ENCODE results near the gene FDPS. TPM values are rescaled to one million over a fixed set of nuclear protein-coding genes. Genes with fewer than 3 reads are reported as not detected.
A peak's percentile ranks its signal among the peaks of the same experiment; 100 is the strongest.
"Not testable (repeated sequence)": the region's sequence is repeated elsewhere in the genome, so short reads cannot be mapped to it uniquely, and the experiment has no call there.

Gene FDPS
- total RNA-seq, 5 donors from 2014 or later (not counting 1 experiment from before 2014, with no cell fraction given): 66.7 to 100 (median 93.0) TPM

DNA sequence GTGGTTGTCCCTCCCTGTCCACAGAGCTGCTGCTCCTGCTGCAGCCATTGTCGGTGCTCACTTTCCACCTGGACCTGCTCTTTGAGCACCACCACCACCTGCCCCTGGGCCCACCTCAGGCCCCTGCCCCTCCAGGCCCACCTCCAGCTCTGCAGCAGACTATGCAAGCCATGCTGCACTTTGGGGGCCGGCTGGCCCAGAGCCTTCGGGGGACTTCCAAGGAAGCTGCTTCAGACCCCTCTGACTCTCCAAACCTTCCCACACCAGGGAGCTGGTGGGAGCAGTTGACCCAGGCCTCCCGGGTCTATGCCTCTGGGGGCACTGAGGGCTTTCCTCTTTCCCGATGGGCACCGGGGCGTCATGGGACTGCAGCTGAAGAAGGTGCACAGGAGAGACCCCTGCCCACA, 18.0 kb downstream of the FDPS start:
- no peaks in the 10 kb centered on the region for H3K27me3 Mint-ChIP-seq
- no peak overlapping the region for H3K27ac Mint-ChIP-seq
- DNase-seq (peak in 1 of 35 experiments; percentile 15), ATAC-seq (replicated peaks in 1 of 4) (no peak)
- no peak overlapping the region for H3K4me3 ChIP-seq (ENCODE audit: control insufficient read depth in 1 of 2, extremely low read depth in 1 of 2, low read length in 1 of 2)
- peak overlapping the region; percentile 18 for H3K27ac ChIP-seq (ENCODE audit: low read length)
- peak overlapping the region in 1 of 3 donors; percentile 89 for H3K4me3 Mint-ChIP-seq
- H3K9me3 Mint-ChIP-seq: no peaks in the 10 kb centered on the region
- 96% methylated on average over 7 of the region's 7 CpGs for WGBS (ENCODE audit: insufficient coverage)
- peaks cover 3 to 29% of the 10 kb centered on the region in 2 experiments for H3K4me1 ChIP-seq (ENCODE audit: control insufficient read depth in 1 of 2, extremely low read depth in 1 of 2, insufficient read depth in 2 of 2, low read length in 2 of 2)
- ChIA-PET POLR2A (no interaction called here), CTCF (interaction anchor here in 1 of 2 donors (0.9 kb wide), 1 partner anchor 77 kb away, joined by 4 read pairs; no protein-coding TSS in a partner anchor)
- H3K36me3 Mint-ChIP-seq: peaks cover 9% of the 10 kb centered on the region
- peaks cover 3 to 19% of the 10 kb centered on the region in 2 donors for H3K36me3 ChIP-seq (ENCODE audit: control insufficient read depth in 2 of 2, extremely low read depth in 1 of 2, insufficient read depth in 1 of 2, low read length in 1 of 2)
- H3K9me3 ChIP-seq: no peaks in the 10 kb centered on the region
- peaks cover 14 to 18% (median 14%) of the 10 kb centered on the region in 3 donors for H3K4me1 Mint-ChIP-seq
- H3K27me3 ChIP-seq (replicated peaks in 1 of 2; ENCODE audit: control insufficient read depth in 2 of 2, extremely low read depth in 1 of 2, insufficient read depth in 2 of 2, low read length in 1 of 2): peaks cover 0 to 2% of the 10 kb centered on the region in 2 experiments

DNA sequence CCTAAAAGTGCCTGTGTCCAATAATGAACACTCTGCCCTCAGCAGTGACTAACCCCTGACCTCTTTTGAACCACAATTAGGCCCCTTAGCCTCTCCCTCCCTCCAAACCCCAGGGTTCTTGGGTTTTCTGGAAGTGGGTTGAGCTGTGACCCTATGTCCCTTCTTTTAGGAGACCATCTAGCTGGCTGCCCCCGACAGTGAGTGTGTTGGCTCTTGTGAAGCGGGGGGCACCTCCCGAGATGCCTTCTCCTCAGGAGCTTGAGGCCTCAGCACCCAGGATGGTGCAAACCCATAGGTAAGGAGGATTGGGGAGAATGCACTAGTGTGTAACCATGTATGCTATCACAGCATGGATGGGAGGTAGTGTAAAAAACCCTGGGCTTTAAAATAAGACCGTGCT, 19.3 kb downstream of the FDPS start:
- Histone ChIP-seq H3K27ac (ENCODE audit: low read length) (no peak overlapping the region), H3K4me1 (ENCODE audit: control insufficient read depth in 1 of 2, extremely low read depth in 1 of 2, insufficient read depth in 2 of 2, low read length in 2 of 2) (peaks cover 0 to 17% of the 10 kb centered on the region in 2 experiments), H3K36me3 (ENCODE audit: control insufficient read depth in 2 of 2, extremely low read depth in 1 of 2, insufficient read depth in 1 of 2, low read length in 1 of 2) (peaks cover 3 to 22% of the 10 kb centered on the region in 2 donors), H3K27me3 (replicated peaks in 1 of 2; ENCODE audit: control insufficient read depth in 2 of 2, extremely low read depth in 1 of 2, insufficient read depth in 2 of 2, low read length in 1 of 2) (no peaks in the 10 kb centered on the region), H3K9me3 (no peaks in the 10 kb centered on the region), H3K4me3 (ENCODE audit: control insufficient read depth in 1 of 2, extremely low read depth in 1 of 2, low read length in 1 of 2) (no peak overlapping the region)
- H3K27ac Mint-ChIP-seq: peak overlapping the region in 1 of 2 donors; percentile 71
- no peaks in the 10 kb centered on the region for H3K27me3 Mint-ChIP-seq
- H3K4me1 Mint-ChIP-seq: peaks cover 5 to 9% (median 8%) of the 10 kb centered on the region in 3 donors
- no peak overlapping the region for H3K4me3 Mint-ChIP-seq
- peak in 1 of 35 experiments; percentile 5 for DNase-seq
- no peak for ATAC-seq (replicated peaks in 1 of 4)
- H3K9me3 Mint-ChIP-seq: no peaks in the 10 kb centered on the region
- H3K36me3 Mint-ChIP-seq: peaks cover 9% of the 10 kb centered on the region
- CTCF ChIA-PET: no interaction called here
- POLR2A ChIA-PET: no interaction called here
- WGBS (ENCODE audit: insufficient coverage): 40% methylated on average over 1 of the region's 4 CpGs

DNA sequence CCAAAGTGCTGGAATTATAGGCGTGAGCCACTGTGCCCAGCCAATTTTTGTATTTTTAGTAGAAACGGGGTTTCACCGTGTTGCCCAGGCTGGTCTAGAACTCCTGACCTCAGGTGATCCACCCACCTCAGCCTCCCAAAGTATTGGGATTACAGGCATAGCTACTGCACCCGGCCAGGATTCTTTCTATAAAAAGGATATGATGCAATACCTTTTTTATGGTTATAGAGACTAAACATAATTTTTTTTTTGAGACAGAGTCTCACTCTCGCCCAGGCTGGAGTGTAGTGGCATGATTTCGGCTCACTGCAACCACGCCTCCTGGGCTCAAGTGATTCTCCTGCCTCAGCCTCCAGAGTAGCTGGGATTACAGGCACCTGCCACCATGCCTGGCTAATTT, 20.2 kb downstream of the FDPS start:
- H3K4me3 Mint-ChIP-seq; H3K9me3 Mint-ChIP-seq; H3K4me1 Mint-ChIP-seq; H3K27ac ChIP-seq (ENCODE audit: low read length); H3K4me3 ChIP-seq (ENCODE audit: control insufficient read depth in 1 of 2, extremely low read depth in 1 of 2, low read length in 1 of 2); H3K27ac Mint-ChIP-seq; ATAC-seq (replicated peaks in 1 of 4); H3K27me3 Mint-ChIP-seq; H3K27me3 ChIP-seq (replicated peaks in 1 of 2; ENCODE audit: control insufficient read depth in 2 of 2, extremely low read depth in 1 of 2, insufficient read depth in 2 of 2, low read length in 1 of 2); H3K9me3 ChIP-seq: not testable (repeated sequence)
- ChIA-PET CTCF (interaction anchor here in 1 of 2 donors (0.7 kb wide), 1 partner anchor 228 kb away, joined by 3 read pairs; no protein-coding TSS in a partner anchor), POLR2A (interaction anchor here in 1 of 2 donors (0.6 kb wide), 1 partner anchor 74 kb away, joined by 3 read pairs; no protein-coding TSS in a partner anchor)
- peaks cover 0 to 14% of the 10 kb centered on the region in 2 experiments for H3K4me1 ChIP-seq (ENCODE audit: control insufficient read depth in 1 of 2, extremely low read depth in 1 of 2, insufficient read depth in 2 of 2, low read length in 2 of 2)
- peaks cover 14% of the 10 kb centered on the region for H3K36me3 Mint-ChIP-seq
- peak in 1 of 35 experiments; percentile 0 for DNase-seq
- peaks cover 5 to 22% of the 10 kb centered on the region in 2 donors for H3K36me3 ChIP-seq (ENCODE audit: control insufficient read depth in 2 of 2, extremely low read depth in 1 of 2, insufficient read depth in 1 of 2, low read length in 1 of 2)
- no CpG with 5 or more reads among the region's 7 CpGs for WGBS (ENCODE audit: insufficient coverage)

DNA sequence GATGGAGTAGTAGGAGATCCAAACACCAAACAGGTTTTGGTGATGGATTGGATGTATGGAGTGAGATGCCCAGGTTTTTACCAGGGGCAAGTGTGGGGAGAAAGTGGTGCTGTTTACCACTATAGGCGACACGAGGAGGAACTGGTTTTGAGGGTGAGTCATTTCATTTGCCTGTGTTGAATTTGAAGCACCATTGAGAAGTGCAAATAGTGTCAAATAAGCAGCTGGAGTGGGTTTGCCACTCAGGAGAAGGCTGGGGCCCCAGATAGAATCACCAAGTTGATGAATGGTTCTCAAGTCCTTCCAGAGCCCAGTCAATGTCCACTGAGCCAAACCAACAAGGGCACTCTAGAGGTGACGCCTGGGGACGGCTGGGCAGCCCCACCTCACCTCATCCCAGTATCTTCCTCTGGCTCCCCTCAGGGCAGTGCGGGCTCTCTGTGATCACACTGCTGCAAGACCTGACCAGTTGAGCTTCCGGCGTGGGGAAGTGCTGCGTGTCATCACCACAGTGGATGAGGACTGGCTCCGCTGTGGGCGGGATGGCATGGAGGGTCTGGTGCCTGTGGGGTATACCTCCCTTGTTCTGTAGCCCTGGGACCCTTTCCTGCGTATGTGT, 21.4 kb downstream of the FDPS start:
- no peak overlapping the region for H3K4me3 ChIP-seq (ENCODE audit: control insufficient read depth in 1 of 2, extremely low read depth in 1 of 2, low read length in 1 of 2)
- POLR2A ChIA-PET: no interaction called here
- H3K4me1 ChIP-seq (ENCODE audit: control insufficient read depth in 1 of 2, extremely low read depth in 1 of 2, insufficient read depth in 2 of 2, low read length in 2 of 2): peaks cover 0 to 6% of the 10 kb centered on the region in 2 experiments
- peaks cover 5 to 27% of the 10 kb centered on the region in 2 donors for H3K36me3 ChIP-seq (ENCODE audit: control insufficient read depth in 2 of 2, extremely low read depth in 1 of 2, insufficient read depth in 1 of 2, low read length in 1 of 2)
- CTCF ChIA-PET: interaction anchor here in 1 of 2 donors (0.6 to 0.7 kb wide), 2 partner anchors 121 to 1392 kb away, joined by 3 to 6 read pairs; no protein-coding TSS in a partner anchor
- Mint-ChIP-seq H3K27ac (peak overlapping the region in 1 of 2 donors; percentile 44), H3K4me1 (peaks cover 5 to 9% (median 8%) of the 10 kb centered on the region in 3 donors), H3K27me3 (no peaks in the 10 kb centered on the region), H3K4me3 (no peak overlapping the region), H3K36me3 (peaks cover 18% of the 10 kb centered on the region), H3K9me3 (no peaks in the 10 kb centered on the region)
- H3K27ac ChIP-seq (ENCODE audit: low read length): no peak overlapping the region
- WGBS (ENCODE audit: insufficient coverage): 90% methylated on average over 6 of the region's 11 CpGs
- ATAC-seq (replicated peaks in 1 of 4) (no peak), DNase-seq (no peak)
- no peaks in the 10 kb centered on the region for H3K27me3 ChIP-seq (replicated peaks in 1 of 2; ENCODE audit: control insufficient read depth in 2 of 2, extremely low read depth in 1 of 2, insufficient read depth in 2 of 2, low read length in 1 of 2)
- H3K9me3 ChIP-seq: no peaks in the 10 kb centered on the region

DNA sequence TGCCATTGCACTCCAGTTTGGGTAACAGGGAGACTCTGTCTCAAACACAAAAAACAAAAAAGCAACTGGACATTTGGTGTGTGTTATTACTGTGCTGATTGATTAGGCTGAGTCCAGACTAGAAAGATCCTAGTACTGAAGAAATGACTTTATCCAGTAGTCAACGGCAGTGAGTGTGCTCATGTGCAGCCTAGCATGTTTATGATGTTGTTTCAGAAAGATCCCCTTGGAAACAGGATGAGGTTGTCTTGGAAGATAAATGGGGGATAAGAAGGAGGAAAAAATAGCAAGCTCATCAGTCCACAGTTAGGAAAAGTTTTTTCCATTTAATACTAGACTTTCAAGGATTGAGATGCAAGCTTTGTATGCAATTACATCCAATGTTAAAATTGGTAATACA, 26.3 kb downstream of the FDPS start:
- ATAC-seq (replicated peaks in 1 of 4) (no peak), DNase-seq (no peak)
- Histone ChIP-seq H3K27ac (ENCODE audit: low read length) (no peak overlapping the region), H3K27me3 (replicated peaks in 1 of 2; ENCODE audit: control insufficient read depth in 2 of 2, extremely low read depth in 1 of 2, insufficient read depth in 2 of 2, low read length in 1 of 2) (no peaks in the 10 kb centered on the region), H3K36me3 (ENCODE audit: control insufficient read depth in 2 of 2, extremely low read depth in 1 of 2, insufficient read depth in 1 of 2, low read length in 1 of 2) (peaks cover 15 to 59% of the 10 kb centered on the region in 2 donors), H3K9me3 (no peaks in the 10 kb centered on the region), H3K4me1 (ENCODE audit: control insufficient read depth in 1 of 2, extremely low read depth in 1 of 2, insufficient read depth in 2 of 2, low read length in 2 of 2) (no peaks in the 10 kb centered on the region), H3K4me3 (ENCODE audit: control insufficient read depth in 1 of 2, extremely low read depth in 1 of 2, low read length in 1 of 2) (no peak overlapping the region)
- Mint-ChIP-seq H3K9me3 (no peaks in the 10 kb centered on the region), H3K27ac (no peak overlapping the region), H3K4me1 (no peaks in the 10 kb centered on the region), H3K36me3 (peaks cover 48% of the 10 kb centered on the region), H3K27me3 (no peaks in the 10 kb centered on the region), H3K4me3 (no peak overlapping the region)
- 100% methylated on average over 1 of the region's 1 CpG for WGBS (ENCODE audit: insufficient coverage)
- POLR2A ChIA-PET: no interaction called here
- CTCF ChIA-PET: interaction anchor here in 1 of 2 donors (0.6 kb wide), 1 partner anchor 237 kb away, joined by 3 read pairs; no protein-coding TSS in a partner anchor

DNA sequence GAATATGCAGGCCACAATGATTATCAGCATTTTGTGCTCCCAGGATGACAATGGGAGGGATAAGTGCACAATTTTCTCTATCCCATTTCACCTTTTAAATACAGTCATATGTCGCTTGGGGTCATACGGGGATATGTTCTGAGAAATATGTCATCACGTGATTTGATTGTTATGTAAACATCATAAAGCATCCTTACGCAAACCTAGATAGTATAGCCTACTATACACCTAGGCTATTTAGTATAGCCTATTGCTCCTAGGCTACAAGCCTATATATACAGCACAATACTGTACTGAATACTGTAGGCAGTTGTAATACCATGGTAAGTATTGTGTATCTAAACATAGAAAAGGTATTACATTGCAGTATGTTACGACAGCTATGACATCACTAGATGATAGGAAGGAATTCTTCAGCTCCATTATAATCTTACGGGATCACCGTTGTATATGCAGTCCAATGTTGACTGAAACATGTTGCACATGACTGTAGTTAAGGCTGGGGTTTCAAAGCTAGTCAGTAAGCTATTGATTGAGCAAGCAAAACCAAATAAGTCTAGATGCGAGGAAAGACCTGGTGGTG, 30.9 kb downstream of the FDPS start:
- Mint-ChIP-seq H3K27ac (no peak overlapping the region), H3K36me3 (peaks cover 65% of the 10 kb centered on the region), H3K4me3 (no peak overlapping the region), H3K9me3 (no peaks in the 10 kb centered on the region), H3K4me1 (no peaks in the 10 kb centered on the region), H3K27me3 (no peaks in the 10 kb centered on the region)
- Histone ChIP-seq H3K27me3 (replicated peaks in 1 of 2; ENCODE audit: control insufficient read depth in 2 of 2, extremely low read depth in 1 of 2, insufficient read depth in 2 of 2, low read length in 1 of 2) (no peaks in the 10 kb centered on the region), H3K4me1 (ENCODE audit: control insufficient read depth in 1 of 2, extremely low read depth in 1 of 2, insufficient read depth in 2 of 2, low read length in 2 of 2) (no peaks in the 10 kb centered on the region), H3K4me3 (ENCODE audit: control insufficient read depth in 1 of 2, extremely low read depth in 1 of 2, low read length in 1 of 2) (no peak overlapping the region), H3K36me3 (ENCODE audit: control insufficient read depth in 2 of 2, extremely low read depth in 1 of 2, insufficient read depth in 1 of 2, low read length in 1 of 2) (peaks cover 19 to 82% of the 10 kb centered on the region in 2 donors), H3K9me3 (no peaks in the 10 kb centered on the region), H3K27ac (ENCODE audit: low read length) (no peak overlapping the region)
- ATAC-seq (replicated peaks in 1 of 4): no peak
- WGBS (ENCODE audit: insufficient coverage): 100% methylated on average over 1 of the region's 8 CpGs
- ChIA-PET POLR2A (interaction anchor here in 1 of 2 donors (0.6 kb wide), 1 partner anchor 1367 kb away, joined by 3 read pairs; no protein-coding TSS in a partner anchor), CTCF (interaction anchor here (0.6 to 0.8 kb wide), 5 partner anchors 20 to 422 kb away, joined by 3 read pairs; no protein-coding TSS in a partner anchor)
- no peak for DNase-seq

Measured in T-cell (primary cell).